H4 (cell line): ENCODE results near the gene LPAR6. TPM values are rescaled to one million over a fixed set of nuclear protein-coding genes. Genes with fewer than 3 reads are reported as not detected.

Experiments used
- DNase-seq: peaks from one replicate; pipeline ENCODE4 v3.0.0-alpha.2; 2015; ENCODE audit warnings: low spot score
- total RNA-seq: library from RNA; depleted of rRNA; stranded (reverse); fragments of >200 nt; shearing (Covaris generic); gene quantifications from 2 replicates; pipeline ENCODE4 v1.2.3, GENCODE V29; 2014

LPAR6 gene
- total RNA-seq, 1 experiment from 2014 or later, result 8.9 TPM

DNA sequence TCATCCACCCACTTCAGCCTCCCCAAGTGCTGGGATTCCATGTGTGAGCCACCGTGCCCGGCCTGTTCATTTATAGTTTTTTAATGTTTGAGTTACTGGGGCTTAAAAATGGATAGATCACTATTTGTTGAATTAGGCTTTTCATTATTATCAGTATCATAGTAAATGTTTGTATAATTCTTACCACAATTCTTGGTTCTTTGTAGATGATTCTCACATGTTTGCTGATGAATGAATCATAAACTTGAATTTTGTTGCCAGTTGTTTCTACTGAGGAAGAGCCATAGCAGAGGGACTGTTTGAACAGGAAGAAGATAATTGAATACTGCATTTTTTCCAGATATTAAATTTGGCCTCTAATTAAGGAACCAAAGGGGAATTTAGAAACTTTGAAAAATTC lies 2.6 kb upstream of the LPAR6 start:
- no peak for DNase-seq

DNA sequence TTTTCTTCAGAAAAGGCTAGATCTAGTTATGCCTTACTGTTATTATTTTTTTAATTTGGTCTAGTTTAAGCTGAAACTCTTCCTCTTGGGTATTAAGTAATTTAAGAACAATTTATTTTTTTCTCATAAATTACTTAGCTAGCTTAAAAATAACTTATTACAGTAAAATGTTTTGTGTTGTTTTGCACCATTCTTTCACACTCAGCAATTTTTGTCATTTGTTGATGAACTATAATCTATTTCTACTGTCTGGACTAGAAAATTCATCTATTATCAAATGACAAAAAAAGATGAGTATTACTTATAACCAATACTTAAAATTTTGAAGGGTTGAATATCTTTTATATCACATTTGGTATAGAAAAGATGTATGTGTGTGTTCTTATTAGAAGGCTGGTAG lies 1.6 kb upstream of the LPAR6 start:
- DNase-seq, result no peak

DNA sequence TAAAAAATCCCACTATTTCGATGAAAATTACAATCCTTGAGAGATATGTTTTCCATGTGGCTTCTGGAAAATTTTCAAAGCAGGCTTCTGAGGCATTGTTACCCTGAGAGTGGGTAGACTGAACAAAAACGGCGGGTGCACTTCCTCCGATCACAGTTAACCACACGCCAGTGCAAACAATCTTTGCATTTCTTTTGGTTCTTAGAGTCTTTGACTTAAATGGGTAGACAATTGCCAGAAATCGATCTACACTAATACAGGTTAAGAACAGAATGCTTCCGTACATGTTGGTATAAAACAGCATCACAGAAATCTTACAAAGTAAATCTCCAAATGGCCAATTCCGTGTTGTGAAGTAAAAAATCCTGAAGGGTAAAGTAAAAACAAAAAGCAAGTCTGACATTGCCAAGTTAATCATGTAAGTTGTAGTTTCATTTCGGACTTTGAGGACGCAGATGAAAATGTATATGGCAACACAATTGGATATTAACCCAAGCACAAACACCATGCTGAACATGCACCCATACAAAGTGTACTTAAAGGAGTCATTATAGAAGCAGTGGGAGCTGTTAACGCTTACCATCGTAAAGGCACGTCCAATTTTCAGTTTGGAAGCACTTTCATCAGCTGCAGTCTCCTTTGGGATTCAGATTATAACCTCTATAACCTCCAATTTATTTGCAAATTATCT lies 927 bp downstream of the LPAR6 start:
- peak; percentile 7 for DNase-seq

DNA sequence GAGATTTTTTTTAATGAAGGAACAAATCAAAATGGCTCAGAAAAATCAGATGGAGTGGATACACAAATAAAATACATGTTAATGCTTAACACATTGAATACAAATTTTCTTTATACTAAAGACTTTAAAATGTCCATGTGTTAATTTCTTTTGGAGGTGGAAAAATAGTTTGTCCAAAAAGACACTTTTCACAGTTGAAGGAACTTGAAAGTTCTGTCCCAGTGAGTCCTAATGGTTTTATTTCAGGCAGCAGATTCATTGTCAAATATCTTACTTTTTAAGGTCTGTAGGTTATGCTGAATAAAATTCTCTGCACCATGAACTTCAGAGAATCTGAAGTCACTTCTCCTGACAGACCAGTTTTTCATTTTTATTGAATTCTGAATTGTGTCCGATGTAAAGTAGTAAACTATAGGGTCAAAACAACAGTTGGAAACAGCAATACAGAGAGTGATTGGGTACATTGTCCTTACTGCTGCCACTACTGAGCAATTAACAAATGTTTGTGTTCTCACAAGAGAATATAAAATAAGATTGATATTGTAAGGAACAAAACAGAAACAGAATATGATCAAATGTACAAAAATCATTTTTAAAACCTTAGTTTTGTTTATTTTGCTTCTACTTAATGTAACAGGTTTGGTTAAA lies 1.6 kb downstream of the LPAR6 start:
- no peak for DNase-seq

DNA sequence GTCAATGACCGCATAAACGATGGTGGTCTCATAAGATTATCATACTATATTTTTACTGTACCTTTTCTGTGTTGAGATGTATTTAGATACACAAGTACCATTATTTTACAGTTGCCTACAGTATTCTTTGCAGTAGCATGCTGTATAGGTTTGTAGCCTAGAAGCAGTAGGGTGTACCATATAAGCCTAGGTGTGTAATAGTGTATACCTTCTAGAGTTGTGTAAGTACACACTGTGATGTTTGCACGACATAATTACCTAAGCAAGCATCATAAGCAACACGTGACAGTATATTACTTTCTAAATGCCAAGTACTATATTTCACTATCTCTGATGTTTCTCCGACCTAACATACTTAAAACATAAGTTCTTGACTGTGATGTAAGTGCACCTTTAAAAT lies 2.7 kb downstream of the LPAR6 start:
- DNase-seq, result peak; percentile 6

DNA sequence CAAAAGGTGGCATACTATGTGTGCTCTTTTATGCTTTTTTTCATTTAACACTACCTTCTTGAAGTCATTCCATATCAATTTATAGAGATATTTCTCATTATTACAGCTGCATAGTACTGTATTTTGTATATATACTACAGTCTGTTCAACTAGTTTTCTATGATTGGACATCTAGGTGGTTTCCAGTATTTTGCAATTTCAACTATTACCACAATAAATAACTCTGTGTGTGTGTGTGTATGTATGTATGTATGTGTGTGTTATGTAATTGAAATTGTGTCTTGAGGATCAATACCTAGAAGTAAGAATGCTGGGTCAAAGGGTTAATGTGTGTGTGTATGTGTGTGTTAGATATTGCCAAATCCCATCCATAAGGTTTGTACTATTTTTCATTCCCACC lies 7.0 kb downstream of the LPAR6 start:
- no peak for DNase-seq

DNA sequence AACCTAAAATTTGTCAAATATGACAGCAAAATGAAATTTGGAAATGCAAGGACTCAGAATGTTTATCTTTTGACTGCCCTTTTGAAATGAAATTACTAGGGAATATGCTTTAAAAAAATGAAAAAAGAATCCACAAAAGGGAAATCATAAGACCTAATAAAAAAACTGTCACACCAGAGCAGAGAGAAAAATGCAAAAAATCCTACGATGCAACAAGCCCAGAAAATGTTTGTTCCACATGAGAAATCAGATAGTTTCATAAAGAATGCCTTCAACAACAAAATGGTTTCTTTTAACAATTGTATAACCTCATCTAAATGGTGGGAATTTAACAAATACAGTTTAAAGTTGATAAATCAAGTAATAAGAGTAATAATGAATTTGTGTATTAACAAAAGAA lies 8.0 kb downstream of the LPAR6 start:
- no peak for DNase-seq

DNA sequence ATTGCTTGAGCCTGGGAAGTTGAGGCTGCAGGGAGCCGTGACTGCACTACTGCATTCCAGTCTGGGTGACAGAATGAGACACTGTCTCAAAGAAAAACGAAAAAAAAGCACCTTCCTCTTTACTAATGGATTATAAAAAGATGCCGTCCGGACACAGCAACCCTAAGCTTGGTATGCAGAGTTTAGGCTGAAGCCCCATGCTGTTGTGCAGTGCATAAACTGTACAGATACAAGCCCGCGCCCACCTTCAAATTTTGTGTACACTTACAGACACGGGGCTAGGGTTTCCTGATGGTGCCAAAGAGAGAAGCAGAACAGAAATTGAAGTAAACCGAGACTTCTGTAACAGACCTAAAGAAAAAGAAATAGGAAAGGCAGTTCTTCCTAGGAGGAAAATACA lies 9.0 kb downstream of the LPAR6 start:
- DNase-seq, result no peak

DNA sequence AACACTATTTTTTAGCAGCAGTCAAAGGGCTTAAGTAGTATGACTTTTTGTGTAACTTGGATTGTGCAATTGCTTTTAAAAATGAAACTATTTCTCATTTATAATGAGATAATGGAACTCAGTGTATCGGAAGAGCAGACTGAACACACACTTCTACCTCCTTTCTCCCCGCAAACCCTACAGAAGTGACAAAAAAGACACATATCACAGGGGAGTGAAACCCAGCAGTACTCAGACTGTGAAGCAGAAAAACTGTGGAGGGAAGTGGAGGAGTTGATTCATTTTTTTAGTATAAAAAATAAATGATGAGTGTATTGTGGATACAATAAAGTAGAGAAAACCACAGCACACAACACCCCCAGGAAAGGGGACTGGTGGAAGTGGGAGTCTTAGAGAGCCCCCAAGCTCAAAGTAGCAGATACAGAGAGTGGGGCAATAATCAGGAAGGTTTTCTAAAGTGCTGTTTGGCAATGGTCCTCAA lies 9.7 kb downstream of the LPAR6 start:
- no peak for DNase-seq

DNA sequence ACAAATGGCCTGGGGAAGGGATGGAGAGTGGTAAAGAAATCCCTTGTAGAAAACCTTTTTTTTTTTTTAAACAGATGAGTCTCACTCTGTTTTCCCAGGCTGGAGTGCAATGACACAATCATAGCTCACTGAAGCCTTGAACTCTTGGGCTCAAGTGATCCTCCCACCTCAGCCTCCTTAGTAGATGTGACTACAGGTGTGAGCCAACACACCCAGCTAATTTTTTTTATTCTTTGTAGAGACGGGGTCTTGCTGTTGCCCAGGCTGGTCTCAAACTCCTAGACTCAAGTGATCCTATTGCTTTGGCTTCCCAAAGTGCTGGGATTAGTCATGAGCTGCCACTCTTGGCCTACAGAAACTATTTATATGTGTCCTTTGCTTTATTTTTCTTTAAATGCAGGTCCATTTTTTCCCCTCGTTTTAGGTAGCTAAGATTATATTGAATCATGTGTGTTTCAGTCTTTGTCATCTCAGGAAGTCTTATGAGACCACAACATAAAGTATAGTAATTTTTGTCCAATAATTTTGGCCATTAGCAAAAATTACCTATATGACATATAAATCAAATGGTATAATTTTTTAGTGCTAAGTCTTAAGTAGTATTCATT lies 10.5 kb downstream of the LPAR6 start:
- DNase-seq, result no peak

DNA sequence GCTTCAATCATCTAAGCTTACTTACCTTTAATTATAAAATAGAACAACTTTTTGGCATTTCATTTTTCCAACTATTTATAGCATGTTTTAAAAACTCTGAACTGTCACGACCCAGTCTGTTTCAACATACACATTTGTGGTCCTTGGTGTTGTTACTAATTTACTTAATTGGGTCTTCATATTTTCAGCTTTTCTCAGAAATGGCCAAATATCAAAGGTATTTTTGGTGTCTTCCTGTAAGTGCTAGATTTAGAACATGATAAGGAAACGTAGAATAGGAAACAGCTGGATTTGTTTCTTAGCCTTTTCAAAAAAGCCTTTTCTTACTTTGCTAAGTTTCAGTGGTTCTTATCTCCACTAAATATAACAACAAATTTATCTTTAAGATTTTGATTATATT lies 11.4 kb downstream of the LPAR6 start:
- no peak for DNase-seq

DNA sequence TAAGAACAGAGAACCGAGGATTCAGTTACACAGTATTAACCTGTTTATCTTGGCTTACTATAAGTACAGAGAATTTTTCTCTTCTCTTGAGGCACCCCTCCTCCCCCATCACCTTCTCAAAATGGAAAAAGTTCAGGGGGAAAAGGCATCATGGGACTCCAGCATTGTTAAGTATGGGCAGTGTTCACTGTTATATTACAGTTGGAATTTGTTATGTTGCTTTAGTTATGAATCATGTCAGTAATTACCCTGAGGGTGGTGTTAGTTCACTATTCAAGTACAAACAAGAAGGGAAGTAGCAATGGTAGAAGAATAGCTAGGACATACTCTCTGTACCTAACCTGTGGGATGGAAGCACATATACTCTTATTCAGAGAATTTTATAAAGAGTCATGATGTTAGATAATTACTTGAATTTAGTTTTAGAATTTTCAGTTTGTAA lies 12.0 kb downstream of the LPAR6 start:
- peak; percentile 23 for DNase-seq

DNA sequence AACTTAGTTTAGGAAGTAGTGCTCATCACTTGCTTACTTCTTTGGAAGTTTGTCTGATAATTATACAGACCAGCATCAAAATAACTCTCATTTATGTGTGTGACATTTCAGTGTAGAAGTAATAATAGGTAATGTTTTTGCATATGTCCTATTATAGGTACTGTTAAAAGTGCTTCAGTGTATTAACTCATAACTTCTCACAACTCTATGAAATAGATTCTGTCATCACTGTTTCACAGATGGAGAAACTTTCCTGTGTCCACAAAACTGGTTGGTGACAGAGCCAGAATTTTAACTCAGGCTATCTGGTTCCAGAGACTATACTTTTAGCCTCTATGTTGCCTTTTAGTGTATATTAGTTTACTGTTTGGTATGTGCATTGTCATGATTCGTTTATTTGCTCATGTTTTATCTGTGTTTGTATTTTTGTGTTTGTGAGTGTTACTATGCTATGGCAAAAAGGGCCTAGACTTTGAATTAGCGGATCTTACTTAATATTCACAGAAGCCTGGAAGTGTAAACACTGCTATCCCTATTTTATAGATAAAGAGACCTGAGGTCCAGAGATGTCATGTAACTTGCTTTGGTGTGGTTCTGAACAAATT lies 12.7 kb downstream of the LPAR6 start:
- DNase-seq, result no peak

DNA sequence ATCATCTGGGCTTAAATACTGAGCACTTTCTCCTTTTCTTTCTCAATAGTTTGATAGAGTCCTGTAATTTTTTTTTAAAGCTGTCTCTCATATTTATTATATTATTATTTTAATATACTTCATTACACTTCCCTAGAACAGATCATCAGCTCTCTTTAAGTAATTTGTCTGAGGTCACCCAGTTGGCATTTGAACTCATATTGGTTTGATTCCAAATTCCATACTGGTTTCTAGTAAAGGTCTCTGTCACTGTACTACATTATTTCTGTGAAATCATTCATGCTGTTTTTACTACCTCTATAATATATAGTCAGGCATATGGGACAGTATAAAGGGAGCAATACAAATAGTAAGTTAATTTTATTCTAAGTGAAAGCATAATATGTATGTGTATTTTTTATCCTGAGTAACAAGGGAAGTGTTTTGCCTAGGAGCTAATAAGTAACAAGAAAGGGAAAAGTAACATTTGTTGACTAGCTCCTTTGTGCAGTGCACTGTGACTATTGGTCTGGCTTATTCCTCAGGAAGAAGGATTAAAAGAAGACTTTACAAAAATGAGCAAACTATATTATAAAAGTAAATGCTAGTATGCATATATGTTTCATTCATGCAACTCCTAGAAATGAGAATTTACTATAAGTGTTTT lies 14.3 kb downstream of the LPAR6 start:
- no peak for DNase-seq

DNA sequence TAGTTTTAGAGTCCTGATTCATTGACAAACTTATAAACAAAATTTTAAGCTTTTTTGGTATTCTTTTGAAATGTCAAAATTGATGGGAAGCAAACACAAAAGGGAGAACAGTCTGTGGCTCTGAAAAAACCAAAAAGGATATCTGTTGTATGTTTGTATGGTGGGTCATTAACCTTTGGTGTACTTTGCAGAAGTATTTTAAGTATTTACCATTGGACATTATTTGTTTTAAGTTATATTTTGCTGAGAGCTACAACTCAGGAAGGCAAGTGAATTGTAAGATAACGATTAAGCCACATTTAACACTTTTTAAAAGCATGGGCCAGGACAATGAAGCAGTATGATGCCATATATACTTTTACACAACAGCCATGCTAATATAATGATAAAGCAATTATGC lies 15.2 kb downstream of the LPAR6 start:
- no peak for DNase-seq

DNA sequence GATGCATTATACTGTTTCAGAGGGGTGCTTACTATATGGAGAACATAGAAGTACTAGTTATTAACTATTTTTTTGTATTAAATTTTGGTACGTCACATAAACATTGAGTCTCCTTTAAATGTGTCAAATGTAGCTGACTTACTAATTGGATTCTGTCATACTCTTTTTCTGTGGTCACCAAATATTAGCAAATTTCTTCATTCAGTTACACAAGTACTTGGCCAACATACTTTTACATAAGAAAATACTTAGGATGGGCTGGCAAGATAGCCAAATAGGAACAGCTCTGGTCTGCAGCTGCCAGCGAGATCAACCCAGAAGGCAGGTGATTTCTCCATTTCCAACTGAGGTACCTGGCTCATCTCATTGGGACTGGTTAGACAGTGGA lies 19.2 kb downstream of the LPAR6 start:
- DNase-seq, result no peak

DNA sequence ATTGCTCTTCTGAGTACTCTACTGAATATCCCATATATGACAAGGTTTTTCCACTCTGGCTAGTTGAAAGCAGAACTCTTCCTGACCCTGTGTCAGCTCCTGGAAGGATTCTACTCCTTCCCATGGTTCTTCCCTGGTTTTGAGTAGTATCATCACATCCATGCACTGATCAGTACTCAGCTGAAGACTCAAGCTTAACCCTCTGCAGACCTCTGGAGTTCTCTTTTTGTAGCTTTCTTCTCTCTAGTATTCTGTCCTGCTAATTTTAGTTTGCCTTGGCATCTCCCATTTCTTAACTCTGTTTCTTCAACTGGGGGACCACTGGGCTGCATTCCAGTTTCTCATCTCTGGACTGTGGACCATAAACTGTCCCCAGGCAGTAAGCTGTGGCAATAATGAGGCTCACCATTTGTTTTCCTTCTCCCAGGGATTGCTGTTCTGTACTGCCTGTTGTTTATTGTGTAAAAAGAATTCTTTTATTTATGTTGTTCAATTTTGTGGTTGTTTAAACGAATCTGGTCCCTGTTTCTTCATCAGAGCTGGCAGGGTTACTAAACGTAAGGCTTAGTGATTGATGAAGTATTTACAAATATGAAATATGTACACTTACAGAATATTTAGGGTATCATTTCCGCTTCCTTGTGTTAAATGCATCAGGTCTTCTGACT lies 19.7 kb downstream of the LPAR6 start:
- DNase-seq, result no peak

DNA sequence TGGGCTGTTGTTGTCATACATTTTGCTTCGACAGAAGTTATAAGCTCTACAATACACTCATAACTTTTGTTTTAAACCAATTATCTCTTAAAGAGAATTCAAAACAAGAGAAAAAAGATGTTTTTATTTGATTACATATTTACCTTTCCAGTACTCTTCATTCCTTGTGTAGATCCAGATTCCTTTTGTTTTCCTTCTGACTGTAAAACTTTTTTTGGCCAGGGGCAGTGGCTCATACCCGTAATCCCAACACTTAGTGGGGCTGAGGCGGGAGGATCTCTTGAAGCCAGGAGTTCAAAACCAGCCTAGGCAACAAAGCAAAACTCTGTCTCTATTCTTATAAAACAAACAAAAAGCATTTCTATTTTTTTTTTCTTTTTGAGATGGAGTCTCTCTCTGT lies 21.7 kb downstream of the LPAR6 start:
- no peak for DNase-seq

DNA sequence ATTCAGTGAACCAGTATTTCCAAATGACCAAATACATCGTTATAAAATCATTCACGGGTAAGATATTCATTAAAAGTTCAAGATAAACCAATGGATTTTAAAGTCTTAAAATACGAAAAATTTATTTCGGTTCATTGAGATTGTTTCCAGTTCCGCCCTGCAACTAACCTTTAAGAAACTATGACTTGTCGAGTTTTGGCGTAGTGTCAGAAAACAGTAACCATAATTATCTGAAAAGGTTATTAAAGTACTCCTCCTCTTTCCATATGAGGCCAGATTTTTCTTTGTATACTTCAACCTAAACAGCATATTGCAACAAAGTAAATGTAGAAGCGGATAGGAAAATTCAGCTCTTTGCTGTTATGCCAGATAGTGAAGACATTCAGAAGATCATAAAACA lies 26.1 kb downstream of the LPAR6 start:
- no peak for DNase-seq

DNA sequence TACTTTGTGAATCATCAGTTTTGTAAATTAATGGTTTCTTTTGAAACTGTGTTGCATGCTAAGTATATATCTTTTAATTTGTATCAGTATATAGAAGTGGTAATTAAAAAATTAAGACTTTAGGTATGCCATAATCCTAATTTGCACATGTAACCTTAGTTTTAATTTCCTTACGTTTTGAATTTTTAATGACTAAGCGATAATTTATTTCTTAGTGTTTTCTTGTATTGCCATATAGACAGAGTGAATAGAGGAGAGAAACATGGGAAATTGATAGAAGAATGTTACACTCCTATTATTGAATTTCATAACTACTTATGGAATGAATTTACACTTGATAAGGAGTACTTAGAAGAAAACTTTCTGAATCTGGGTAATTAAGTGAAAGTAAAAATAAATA lies 29.5 kb downstream of the LPAR6 start:
- DNase-seq, result no peak

DNA sequence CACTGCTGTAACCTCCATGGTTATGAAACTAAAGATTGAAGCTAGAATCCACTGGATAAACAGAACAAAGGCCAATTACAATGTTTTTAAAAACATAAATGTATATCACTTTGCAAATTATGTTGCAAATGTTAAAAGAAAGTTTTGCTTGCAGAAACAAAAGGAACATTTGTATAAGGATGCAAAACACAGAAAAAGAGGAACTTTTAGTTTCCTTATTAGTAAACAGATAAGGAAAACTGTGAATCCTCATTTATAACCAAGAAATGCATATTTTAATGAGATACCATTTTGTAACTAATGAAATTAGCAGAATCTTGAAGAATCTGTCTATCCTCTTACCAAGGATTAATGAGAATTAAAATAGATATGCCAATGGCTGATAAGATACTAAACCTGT lies 32.3 kb downstream of the LPAR6 start:
- DNase-seq, result no peak

DNA sequence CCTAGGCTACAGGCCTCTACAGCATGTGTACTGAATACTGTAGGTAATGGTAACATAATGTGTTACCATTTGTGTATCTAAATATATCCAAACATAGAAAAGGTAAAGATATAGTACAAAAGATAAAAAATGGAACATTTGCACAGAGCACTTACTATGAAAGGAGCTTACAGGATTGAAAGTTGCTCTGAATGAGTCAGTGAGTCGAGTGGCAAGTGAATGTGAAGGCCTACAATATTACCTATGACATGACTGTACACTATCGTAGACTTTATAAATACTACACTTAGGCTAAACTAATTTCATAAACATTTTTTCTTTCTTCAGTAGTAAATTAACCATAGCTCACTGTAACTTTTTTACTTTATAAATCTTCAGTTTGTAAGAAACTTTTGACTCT lies 35.1 kb downstream of the LPAR6 start:
- DNase-seq, result no peak
